HepG2 (cell line): ENCODE measurements around the gene ZNF343. TPM values are rescaled to one million over a fixed set of nuclear protein-coding genes. Genes with fewer than 3 reads are reported as not detected.

Experiments used
- ATAC-seq: fragments of 200-7000 bp; cut with Tn5 transposase; 3 replicates; pipeline ENCODE4 v1.9.1; 2020; ENCODE audit warnings: mild to moderate bottlenecking, moderate library complexity
- BruUV-seq: library from RNA; stranded (reverse); fragments of 400-500 nt; replicated peaks from 2 replicates; lab custom pipeline; 2021; lab: Mats Ljungman, UMichigan
- CTCF ChIA-PET: fragments of 300-600 bp; formaldehyde crosslinking; extraction: SDS; loops from one replicate; lab custom pipeline; 2021; ENCODE audit warnings: low total read pairs, inconsistent platforms, low intra/inter-chr PET ratio; lab: Yijun Ruan, JAX
- POLR2A ChIA-PET: fragments of 350-600 bp; sonication (Branson Sonifier 250); formaldehyde crosslinking; loops from one replicate; lab custom pipeline; 2020; ENCODE audit warnings: antibody characterized with exemption, inconsistent platforms; lab: Yijun Ruan, JAX
- DNase-seq: peaks from one replicate; pipeline ENCODE4 v3.0.0-alpha.2; 2015; ENCODE audit warnings: low spot score
- FAIRE-seq: peaks from 3 replicates; lab custom pipeline; 2011; peaks lifted over from hg19 to GRCh38; lab: Jason Lieb, UNC
- H2AFZ ChIP-seq: one replicate; pipeline ENCODE4 v1.6.1; 2011; ENCODE audit warnings: low read length, inconsistent platforms
- H3K27ac ChIP-seq: fragments of 300-600 bp; 3 replicates; pipeline ENCODE4 v1.8.0; 2011; ENCODE audit warnings: mixed run types, mild to moderate bottlenecking, mixed read lengths, low read length, inconsistent platforms; ENCODE audit not compliant: insufficient read depth; ENCODE audit errors: extremely low read length
- H3K27me3 ChIP-seq, 2 experiments: fragments of 200-600 bp in 1 of 2; 2 replicates in 1 of 2; 3 replicates in 1 of 2; pipeline versions ENCODE4 v1.6.0 to v1.8.0; 2011; ENCODE audit warnings: low read length in 2 of 2, mild to moderate bottlenecking in 2 of 2, moderate library complexity in 2 of 2, inconsistent platforms in 1 of 2; ENCODE audit not compliant: insufficient read depth in 2 of 2, control insufficient read depth in 1 of 2
- H3K36me3 ChIP-seq, 2 experiments: fragments of 200-600 bp in 1 of 2; replicated peaks in 1 of 2; 2 replicates in 1 of 2; 3 replicates in 1 of 2; pipeline versions ENCODE4 v1.5.1 to v1.8.0; 2011; ENCODE audit warnings: low read length in 2 of 2, inconsistent platforms in 1 of 2; ENCODE audit not compliant: insufficient read depth in 2 of 2, control insufficient read depth in 1 of 2
- H3K4me1 ChIP-seq: 2 replicates; pipeline ENCODE4 v1.5.1; 2012; ENCODE audit warnings: low read length, inconsistent platforms; ENCODE audit not compliant: insufficient read depth
- H3K4me2 ChIP-seq: 2 replicates; pipeline ENCODE4 v1.6.0; 2011; ENCODE audit warnings: low read depth, low read length, inconsistent platforms
- H3K4me3 ChIP-seq, 3 experiments: fragments of 200-600 bp in 1 of 3; sonication (generic), shearing (Covaris generic) in 1 of 3; replicated peaks in 1 of 3; 2 replicates each; pipeline ENCODE4 v1.5.1; 2011 to 2016; ENCODE audit warnings: low read length in 3 of 3, inconsistent platforms in 2 of 3, low read depth in 2 of 3, mild to moderate bottlenecking in 2 of 3, control low read depth in 1 of 3, mixed read lengths in 1 of 3; ENCODE audit not compliant: insufficient read depth in 1 of 3
- H3K79me2 ChIP-seq: one replicate; pipeline ENCODE4 v1.6.1; 2011; ENCODE audit warnings: low read length, inconsistent platforms; ENCODE audit not compliant: insufficient read depth
- H3K9ac ChIP-seq: 2 replicates; pipeline ENCODE4 v1.6.0; 2011; ENCODE audit warnings: mild to moderate bottlenecking, low read depth, low read length, inconsistent platforms; ENCODE audit not compliant: insufficient read depth
- H3K9me3 ChIP-seq: 2 replicates; pipeline ENCODE4 v1.5.1; 2012; ENCODE audit warnings: mild to moderate bottlenecking, low read length
- H4K20me1 ChIP-seq: 2 replicates; pipeline ENCODE4 v1.6.0; 2011; ENCODE audit warnings: inconsistent platforms, mild to moderate bottlenecking, low read length, moderate library complexity; ENCODE audit not compliant: insufficient read depth
- ADNP ChIP-seq: sonication (generic); formaldehyde crosslinking; IDR thresholded peaks from 2 replicates; pipeline ENCODE4 v1.4.0; 2020; ENCODE audit warnings: missing genetic modification reagents
- BRCA1 ChIP-seq: sonication (generic); formaldehyde crosslinking; IDR thresholded peaks from 2 replicates; pipeline ENCODE4 v1.4.0; 2020; ENCODE audit warnings: missing genetic modification reagents
- DMAP1 ChIP-seq: IDR thresholded peaks from 2 replicates; pipeline ENCODE4 v1.6.1; 2016
- FOXP1 ChIP-seq, 2 experiments: fragments of 450-650 bp in 1 of 2; IDR thresholded peaks; 2 replicates each; pipeline ENCODE4 v1.6.1; 2017 to 2018; ENCODE audit warnings: antibody characterized with exemption in 1 of 2
- HNRNPLL ChIP-seq: fragments of 200-400 bp; formaldehyde crosslinking; IDR thresholded peaks from 2 replicates; pipeline ENCODE4 v1.6.1; 2017; ENCODE audit warnings: mild to moderate bottlenecking, low read depth, low read length; ENCODE audit not compliant: poor library complexity, severe bottlenecking
- KLF16 ChIP-seq, 2 experiments: sonication (generic) in 1 of 2; formaldehyde crosslinking in 1 of 2; IDR thresholded peaks; 2 replicates each; pipeline versions ENCODE4 v1.6.1 to v1.8.0; 2016 to 2023; ENCODE audit warnings: missing genetic modification reagents in 2 of 2, missing compliant biosample characterization in 1 of 2
- MXD4 ChIP-seq: IDR thresholded peaks from 2 replicates; pipeline ENCODE4 v1.6.1; 2016; ENCODE audit warnings: mild to moderate bottlenecking, missing biosample characterization, missing genetic modification reagents
- PHB2 ChIP-seq: fragments of 450-650 bp; IDR thresholded peaks from 2 replicates; pipeline ENCODE4 v1.6.1; 2018; ENCODE audit not compliant: partially characterized antibody
- PHF21A ChIP-seq: sonication (generic); formaldehyde crosslinking; IDR thresholded peaks from 2 replicates; pipeline ENCODE4 v1.5.0; 2020; ENCODE audit warnings: mild to moderate bottlenecking, missing genetic modification reagents
- PRPF4 ChIP-seq: fragments of 200-400 bp; formaldehyde crosslinking; IDR thresholded peaks from 2 replicates; pipeline ENCODE4 v1.6.1; 2016; ENCODE audit warnings: low read length, low read depth; ENCODE audit not compliant: poor library complexity, severe bottlenecking
- RFX1 ChIP-seq: fragments of 450-650 bp; IDR thresholded peaks from 2 replicates; pipeline ENCODE4 v1.6.1; 2017
- RXRB ChIP-seq: IDR thresholded peaks from 2 replicates; pipeline ENCODE4 v1.6.1; 2016; ENCODE audit warnings: borderline replicate concordance, missing genetic modification reagents, missing compliant biosample characterization
- ZNF382 ChIP-seq: sonication (generic); formaldehyde crosslinking; IDR thresholded peaks from 2 replicates; pipeline ENCODE4 v1.5.0; 2020; ENCODE audit warnings: missing genetic modification reagents, mild to moderate bottlenecking, borderline replicate concordance
- ZNF484 ChIP-seq: sonication (generic); formaldehyde crosslinking; IDR thresholded peaks from 2 replicates; pipeline ENCODE4 v1.5.1; 2020; ENCODE audit warnings: mild to moderate bottlenecking, low read depth, missing genetic modification reagents, borderline replicate concordance
- ZNF547 ChIP-seq: sonication (generic); formaldehyde crosslinking; IDR thresholded peaks from 2 replicates; pipeline ENCODE4 v1.5.1; 2020; ENCODE audit warnings: mild to moderate bottlenecking, missing genetic modification reagents
- ZSCAN30 ChIP-seq: sonication (generic); formaldehyde crosslinking; IDR thresholded peaks from 2 replicates; pipeline ENCODE4 v1.5.0; 2020; ENCODE audit warnings: mild to moderate bottlenecking, missing genetic modification reagents
- ZZZ3 ChIP-seq: sonication (generic); formaldehyde crosslinking; IDR thresholded peaks from 2 replicates; pipeline ENCODE4 v1.4.0; 2020; ENCODE audit warnings: missing genetic modification reagents, mild to moderate bottlenecking, borderline replicate concordance
- WGBS: methylation state at CpG from one replicate; pipeline ENCODE4 v1.1.6; 2017; ENCODE audit warnings: low lambda C conversion rate; 5-methylcytosine and 5-hydroxymethylcytosine counted together
- in situ Hi-C: cut with HindIII; loops from 2 replicates; pipeline ENCODE4 v1.10.0; 2017; ENCODE audit warnings: low pct_unique_long_range_greater_than_20kb; ENCODE audit not compliant: extremely low pct_ligation_motif_present
- intact Hi-C: fragments of 100-400 bp; cut with micrococcal nuclease; formaldehyde crosslinking; loops from one replicate; pipeline ENCODE4 v1.10.0; 2022; ENCODE audit not compliant: unreplicated experiment
- polyA plus RNA-seq, 8 experiments: library from polyadenylated mRNA; depleted of rRNA in 3 of 8; stranded (reverse) in 7 of 8; unstranded in 1 of 8; fragments of >200 nt; fragmentation: Illumina TruSeq in 4 of 8; extraction: Trizol in 4 of 8; gene quantifications; 2 replicates each; pipeline versions ENCODE4 v1.2.1 to v1.2.3, GENCODE V29; 2011 to 2016; ENCODE audit warnings: low read depth in 4 of 8, missing spikeins in 1 of 8, mixed read lengths in 1 of 8; ENCODE audit not compliant: insufficient read depth in 1 of 8
- total RNA-seq, 5 experiments: library from RNA; depleted of rRNA; stranded (reverse); fragments of >200 nt; fragmentation: Illumina TruSeq; extraction: Trizol; gene quantifications; 2 replicates each; pipeline ENCODE4 v1.2.3, GENCODE V29; 2016; ENCODE audit warnings: low read depth in 1 of 5
- TF ChIP-seq, protein P1 (sequence below): IDR thresholded peaks from 2 replicates; pipeline ENCODE4 v1.6.1; 2016; ENCODE audit warnings: low read depth, missing genetic modification reagents, missing compliant biosample characterization

Gene ZNF343
- total and polyA plus RNA-seq, 2 of the 13 experiments (the other 11 are each of a cell fraction or from before 2014, with no cell fraction given), result 16.4 to 22.1 TPM

DNA sequence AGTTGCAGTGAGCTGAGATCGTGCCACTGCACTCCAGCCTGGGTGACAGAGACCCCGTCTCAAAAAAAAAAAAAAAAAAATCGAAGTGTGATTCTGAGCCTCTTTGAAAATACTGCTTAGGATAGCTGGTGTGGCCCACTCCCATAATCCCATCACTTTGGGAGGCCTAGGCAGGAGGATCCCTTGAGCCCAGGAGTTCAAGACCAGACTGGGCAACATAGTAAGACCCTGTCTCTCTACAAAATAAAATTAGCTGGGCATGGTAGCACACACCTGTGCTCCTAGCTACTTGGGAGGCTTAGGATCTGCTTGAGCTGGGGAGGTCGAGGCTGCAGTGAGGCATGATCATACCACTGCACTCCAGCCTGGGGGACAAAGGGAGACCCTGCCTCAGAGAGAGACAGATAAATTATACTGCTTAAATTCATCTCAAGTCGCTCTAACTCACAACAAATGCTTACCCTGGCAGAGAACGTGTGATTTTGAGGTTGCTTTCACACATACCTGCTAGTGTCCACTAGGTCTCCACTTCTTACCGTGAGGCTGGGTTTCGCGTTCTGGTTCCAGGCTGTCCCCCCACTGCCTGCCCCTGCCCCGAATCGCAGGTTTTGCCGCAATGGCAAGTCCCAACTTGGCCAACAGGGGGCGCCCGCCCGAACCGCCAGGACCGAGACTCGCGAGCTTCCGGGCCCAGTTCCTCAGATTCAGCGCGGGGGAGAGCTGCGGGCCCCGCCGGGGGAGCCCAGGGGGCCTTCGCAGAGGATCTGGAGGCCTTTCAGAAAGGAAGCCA is 15.4 kb upstream of the ZNF343 start:
- no peak for FAIRE-seq
- BruUV-seq, result no TSS peak
- in situ Hi-C loops, result no loop called here
- Histone ChIP-seq H3K4me2 (peak overlapping the region; percentile 85), H3K4me1 (peaks cover 24% of the 10 kb centered on the region), H3K36me3 (no peaks in the 10 kb centered on the region), H4K20me1 (no peaks in the 10 kb centered on the region), H3K79me2 (no peaks in the 10 kb centered on the region), H3K27ac (peak overlapping the region; percentile 22), H3K4me3 (peak overlapping the region; percentile 80 to 88 (median 80)), H3K9ac (peak overlapping the region; percentile 70), H3K9me3 (no peaks in the 10 kb centered on the region), H3K27me3 (peaks cover 0 to 36% of the 10 kb centered on the region in 2 experiments; a peak in 2 of 5 replicates), H2AFZ (peak overlapping the region; percentile 20)
- ATAC-seq, result peak; percentile 81
- intact Hi-C loops, result loop anchor here (2.0 kb wide), 3 partner anchors 47 to 149 kb away; no protein-coding TSS in a partner anchor
- peak; percentile 77 for DNase-seq
- CTCF ChIA-PET, result interaction anchor here (0.8 to 3.1 kb wide), 3 partner anchors 15 to 150 kb away, joined by 3 to 9 read pairs (median 4); partner anchors contain the start of gene ZNF343
- WGBS, result 12% methylated on average over 26 of the region's 26 CpGs
- POLR2A ChIA-PET, result interaction anchor here (0.7 to 4.4 kb wide), 8 partner anchors 9 to 140 kb away, joined by 3 to 19 read pairs (median 6); partner anchors contain the start of genes IDH3B, NOP56, SNRPB and ZNF343
- no peak for TF ChIP-seq ZNF382 (CRISPR knock-in tag)
- no peak for TF ChIP-seq PHB2
- TF ChIP-seq RFX1, result no peak
- TF ChIP-seq PHF21A (CRISPR knock-in tag), result no peak
- no peak; the same call in 1 of the 2 replicates for TF ChIP-seq MXD4
- no peak; the same call in 1 of the 2 replicates for TF ChIP-seq DMAP1 (CRISPR knock-in tag)
- TF ChIP-seq HNRNPLL, result peak; percentile 14
- no peak for TF ChIP-seq BRCA1 (CRISPR knock-in tag)
- TF ChIP-seq PRPF4, result no peak
- TF ChIP-seq ADNP (CRISPR knock-in tag), result peak; percentile 70; the same call in 1 of the 2 replicates
- TF ChIP-seq ZNF484 (CRISPR knock-in tag), result no peak
- peak; percentile 18; the same call in 1 of the 2 replicates for TF ChIP-seq ZNF547 (CRISPR knock-in tag)
- no peak for TF ChIP-seq FOXP1 (IDR thresholded peaks at IDR 0.05)
- no peak for TF ChIP-seq FOXP1 (CRISPR knock-in tag; IDR thresholded peaks at IDR 0.05)
- TF ChIP-seq ZZZ3, result peak; percentile 80; the same call in 1 of the 2 replicates
- no peak for TF ChIP-seq ZSCAN30 (CRISPR knock-in tag)
- TF ChIP-seq RXRB (CRISPR knock-in tag), result no peak; the same call in 1 of the 2 replicates
- peak in 1 of 2 experiments; percentile 58; a peak in 2 of 4 replicates for TF ChIP-seq KLF16 (CRISPR knock-in tag; IDR thresholded peaks at IDR 0.05)
- TF ChIP-seq, protein P1, sequence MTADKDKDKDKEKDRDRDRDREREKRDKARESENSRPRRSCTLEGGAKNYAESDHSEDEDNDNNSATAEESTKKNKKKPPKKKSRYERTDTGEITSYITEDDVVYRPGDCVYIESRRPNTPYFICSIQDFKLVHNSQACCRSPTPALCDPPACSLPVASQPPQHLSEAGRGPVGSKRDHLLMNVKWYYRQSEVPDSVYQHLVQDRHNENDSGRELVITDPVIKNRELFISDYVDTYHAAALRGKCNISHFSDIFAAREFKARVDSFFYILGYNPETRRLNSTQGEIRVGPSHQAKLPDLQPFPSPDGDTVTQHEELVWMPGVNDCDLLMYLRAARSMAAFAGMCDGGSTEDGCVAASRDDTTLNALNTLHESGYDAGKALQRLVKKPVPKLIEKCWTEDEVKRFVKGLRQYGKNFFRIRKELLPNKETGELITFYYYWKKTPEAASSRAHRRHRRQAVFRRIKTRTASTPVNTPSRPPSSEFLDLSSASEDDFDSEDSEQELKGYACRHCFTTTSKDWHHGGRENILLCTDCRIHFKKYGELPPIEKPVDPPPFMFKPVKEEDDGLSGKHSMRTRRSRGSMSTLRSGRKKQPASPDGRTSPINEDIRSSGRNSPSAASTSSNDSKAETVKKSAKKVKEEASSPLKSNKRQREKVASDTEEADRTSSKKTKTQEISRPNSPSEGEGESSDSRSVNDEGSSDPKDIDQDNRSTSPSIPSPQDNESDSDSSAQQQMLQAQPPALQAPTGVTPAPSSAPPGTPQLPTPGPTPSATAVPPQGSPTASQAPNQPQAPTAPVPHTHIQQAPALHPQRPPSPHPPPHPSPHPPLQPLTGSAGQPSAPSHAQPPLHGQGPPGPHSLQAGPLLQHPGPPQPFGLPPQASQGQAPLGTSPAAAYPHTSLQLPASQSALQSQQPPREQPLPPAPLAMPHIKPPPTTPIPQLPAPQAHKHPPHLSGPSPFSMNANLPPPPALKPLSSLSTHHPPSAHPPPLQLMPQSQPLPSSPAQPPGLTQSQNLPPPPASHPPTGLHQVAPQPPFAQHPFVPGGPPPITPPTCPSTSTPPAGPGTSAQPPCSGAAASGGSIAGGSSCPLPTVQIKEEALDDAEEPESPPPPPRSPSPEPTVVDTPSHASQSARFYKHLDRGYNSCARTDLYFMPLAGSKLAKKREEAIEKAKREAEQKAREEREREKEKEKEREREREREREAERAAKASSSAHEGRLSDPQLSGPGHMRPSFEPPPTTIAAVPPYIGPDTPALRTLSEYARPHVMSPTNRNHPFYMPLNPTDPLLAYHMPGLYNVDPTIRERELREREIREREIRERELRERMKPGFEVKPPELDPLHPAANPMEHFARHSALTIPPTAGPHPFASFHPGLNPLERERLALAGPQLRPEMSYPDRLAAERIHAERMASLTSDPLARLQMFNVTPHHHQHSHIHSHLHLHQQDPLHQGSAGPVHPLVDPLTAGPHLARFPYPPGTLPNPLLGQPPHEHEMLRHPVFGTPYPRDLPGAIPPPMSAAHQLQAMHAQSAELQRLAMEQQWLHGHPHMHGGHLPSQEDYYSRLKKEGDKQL (CRISPR knock-in tag), result no peak
